ENCODE data around the gene COL24A1. TPM values are rescaled to one million over a fixed set of nuclear protein-coding genes. Genes with fewer than 3 reads are reported as not detected.
"Not testable (repeated sequence)": the region's sequence is repeated elsewhere in the genome, so short reads cannot be mapped to it uniquely, and the experiment has no call there.

Gene COL24A1
- total RNA-seq, 4 donors from 2014 or later = 3.7 to 5.3 (median 4.4) TPM

GRCh38 chr1:85801520-85801919 is 355.1 kb downstream of the COL24A1 start:
- Histone ChIP-seq H3K27me3 (no peaks in the 10 kb centered on the region), H3K4me1 (no peaks in the 10 kb centered on the region), H3K9me3 (no peaks in the 10 kb centered on the region), H3K27ac (replicated peaks in 1 of 4) (no peak overlapping the region), H3K4me3 (no peak overlapping the region), H3K36me3 (no peaks in the 10 kb centered on the region)
- TF ChIP-seq CTCF (IDR thresholded peaks at IDR 0.05) (no peak), EP300 (IDR thresholded peaks at IDR 0.05) (no peak), POLR2AphosphoS5 (IDR thresholded peaks at IDR 0.05) (no peak), POLR2A (IDR thresholded peaks at IDR 0.05; ENCODE audit: low read depth) (no peak)
- WGBS = 93% methylated on average over 1 of the region's 1 CpG
- intact Hi-C loops (cut with DNase I) = no loop called here
- DNase-seq (ENCODE audit: extremely low spot score) = no peak

GRCh38 chr1:85799737-85800136 is 356.8 kb downstream of the COL24A1 start:
- TF ChIP-seq CTCF (IDR thresholded peaks at IDR 0.05) = no peak
- no peak for TF ChIP-seq POLR2A (IDR thresholded peaks at IDR 0.05; ENCODE audit: low read depth)
- no peak for TF ChIP-seq EP300 (IDR thresholded peaks at IDR 0.05)
- TF ChIP-seq POLR2AphosphoS5 (IDR thresholded peaks at IDR 0.05) = no peak
- DNase-seq (ENCODE audit: extremely low spot score) = no peak
- H3K27me3 ChIP-seq = no peaks in the 10 kb centered on the region
- intact Hi-C loops (cut with DNase I) = no loop called here
- WGBS = 82% methylated on average over 2 of the region's 2 CpGs
- no peak overlapping the region for H3K27ac ChIP-seq (replicated peaks in 1 of 4)
- no peaks in the 10 kb centered on the region for H3K9me3 ChIP-seq
- H3K4me3 ChIP-seq = no peak overlapping the region
- H3K4me1 ChIP-seq = no peaks in the 10 kb centered on the region
- H3K36me3 ChIP-seq = no peaks in the 10 kb centered on the region

GRCh38 chr1:85798419-85798818 is 358.2 kb downstream of the COL24A1 start:
- TF ChIP-seq CTCF (IDR thresholded peaks at IDR 0.05) (no peak), POLR2AphosphoS5 (IDR thresholded peaks at IDR 0.05) (no peak), POLR2A (IDR thresholded peaks at IDR 0.05; ENCODE audit: low read depth) (no peak), EP300 (IDR thresholded peaks at IDR 0.05) (no peak)
- H3K4me3 ChIP-seq = no peak overlapping the region
- H3K4me1 ChIP-seq = no peaks in the 10 kb centered on the region
- no peaks in the 10 kb centered on the region for H3K27me3 ChIP-seq
- DNase-seq (ENCODE audit: extremely low spot score) = no peak
- no peak overlapping the region for H3K27ac ChIP-seq (replicated peaks in 1 of 4)
- WGBS = 91% methylated on average over 2 of the region's 2 CpGs
- H3K36me3 ChIP-seq = no peaks in the 10 kb centered on the region
- H3K9me3 ChIP-seq = no peaks in the 10 kb centered on the region
- intact Hi-C loops (cut with DNase I) = no loop called here

- H3K4me1 ChIP-seq; H3K9me3 ChIP-seq; H3K36me3 ChIP-seq; DNase-seq (ENCODE audit: extremely low spot score); intact Hi-C loops (cut with DNase I); H3K4me3 ChIP-seq; H3K27me3 ChIP-seq; H3K27ac ChIP-seq (replicated peaks in 1 of 4): not testable (repeated sequence)
- 89% methylated on average over 6 of the region's 6 CpGs for WGBS
Observed at GRCh38 chr1:85777021-85777420, 379.6 kb downstream of the COL24A1 start.

GRCh38 chr1:85762804-85763203 is 393.8 kb downstream of the COL24A1 start:
- DNase-seq (ENCODE audit: extremely low spot score) = no peak
- Histone ChIP-seq H3K4me3 (no peak overlapping the region), H3K27me3 (no peaks in the 10 kb centered on the region), H3K9me3 (no peaks in the 10 kb centered on the region), H3K36me3 (no peaks in the 10 kb centered on the region), H3K27ac (replicated peaks in 1 of 4) (no peak overlapping the region), H3K4me1 (no peaks in the 10 kb centered on the region)
- 89% methylated on average over 1 of the region's 1 CpG for WGBS
- TF ChIP-seq POLR2AphosphoS5 (IDR thresholded peaks at IDR 0.05) = no peak
- intact Hi-C loops (cut with DNase I) = no loop called here

GRCh38 chr1:85756864-85757263 is 399.7 kb downstream of the COL24A1 start:
- H3K27me3 ChIP-seq = no peaks in the 10 kb centered on the region
- no peaks in the 10 kb centered on the region for H3K4me1 ChIP-seq
- WGBS = 86% methylated on average over 5 of the region's 5 CpGs
- DNase-seq (ENCODE audit: extremely low spot score) = no peak
- no peaks in the 10 kb centered on the region for H3K36me3 ChIP-seq
- no peak overlapping the region for H3K27ac ChIP-seq (replicated peaks in 1 of 4)
- H3K4me3 ChIP-seq = no peak overlapping the region
- H3K9me3 ChIP-seq = peaks cover 0 to 9% (median 3%) of the 10 kb centered on the region in 4 donors
- TF ChIP-seq POLR2AphosphoS5 (IDR thresholded peaks at IDR 0.05) (no peak), CTCF (IDR thresholded peaks at IDR 0.05) (no peak), EP300 (IDR thresholded peaks at IDR 0.05) (no peak), POLR2A (IDR thresholded peaks at IDR 0.05; ENCODE audit: low read depth) (no peak)
- intact Hi-C loops (cut with DNase I) = no loop called here
